ENCODE data around the gene DUSP10.
A peak's percentile ranks its signal among the peaks of the same experiment; 100 is the strongest.

DUSP10 gene

GRCh38 chr1:221712198-221712684, 29.6 kb downstream of the DUSP10 start:
- peak overlapping the region in 1 of 7 experiments; percentile 32 for H3K4me3 ChIP-seq (ENCODE audit: control insufficient read depth in 1 of 7, extremely low read depth in 1 of 7, insufficient read depth in 4 of 7, low read depth in 2 of 7, low read length in 6 of 7)

GRCh38 chr1:221711656-221712055, 30.2 kb downstream of the DUSP10 start:
- Histone ChIP-seq H3K36me3 (ENCODE audit: control insufficient read depth in 4 of 4, insufficient read depth in 4 of 4, low read length in 3 of 4) (peaks cover 0 to 20% (median under 1%) of the 10 kb centered on the region in 4 experiments), H3K9me3 (ENCODE audit: control extremely low read depth in 1 of 5, control insufficient read depth in 4 of 5, insufficient read depth in 2 of 5, low read depth in 1 of 5, low read length in 4 of 5) (no peaks in the 10 kb centered on the region), H3K27me3 (replicated peaks in 2 of 5; ENCODE audit: control insufficient read depth in 4 of 5, insufficient read depth in 5 of 5, low read length in 4 of 5) (no peaks in the 10 kb centered on the region), H3K4me3 (ENCODE audit: control insufficient read depth in 1 of 7, extremely low read depth in 1 of 7, insufficient read depth in 4 of 7, low read depth in 2 of 7, low read length in 6 of 7) (no peak overlapping the region), H3K4me1 (ENCODE audit: control extremely low read depth in 1 of 4, control insufficient read depth in 4 of 4, insufficient read depth in 4 of 4, low read length in 3 of 4) (peaks cover 61 to 98% (median 86%) of the 10 kb centered on the region in 4 experiments), H3K27ac (ENCODE audit: insufficient read depth in 1 of 2, low read depth in 1 of 2, low read length in 2 of 2, poor library complexity in 1 of 2, severe bottlenecking in 2 of 2) (peak overlapping the region; percentile 41 to 98)
- CTCF ChIA-PET: interaction anchor here (0.6 to 6.4 kb wide), 11 partner anchors 8 to 297 kb away, joined by 3 to 39 read pairs (median 4); partner anchors contain the start of gene DUSP10
- POLR2A ChIA-PET: interaction anchor here (0.7 to 1.8 kb wide), 2 partner anchors 30 to 1003 kb away, joined by 4 to 10 read pairs; partner anchors contain the start of gene DUSP10
- no peak for DNase-seq
- WGBS (ENCODE audit: insufficient coverage): no CpG with 5 or more reads among the region's 1 CpG

More at GRCh38 chr1:221712198-221712684, 29.6 kb downstream of the DUSP10 start:
- peak; percentile 80 to 96 (median 93) for DNase-seq
- Histone ChIP-seq H3K4me1 (ENCODE audit: control extremely low read depth in 1 of 4, control insufficient read depth in 4 of 4, insufficient read depth in 4 of 4, low read length in 3 of 4) (peaks cover 58 to 98% (median 86%) of the 10 kb centered on the region in 4 experiments), H3K9me3 (ENCODE audit: control extremely low read depth in 1 of 5, control insufficient read depth in 4 of 5, insufficient read depth in 2 of 5, low read depth in 1 of 5, low read length in 4 of 5) (no peaks in the 10 kb centered on the region), H3K27me3 (replicated peaks in 2 of 5; ENCODE audit: control insufficient read depth in 4 of 5, insufficient read depth in 5 of 5, low read length in 4 of 5) (no peaks in the 10 kb centered on the region), H3K36me3 (ENCODE audit: control insufficient read depth in 4 of 4, insufficient read depth in 4 of 4, low read length in 3 of 4) (peaks cover 0 to 22% (median under 1%) of the 10 kb centered on the region in 4 experiments), H3K27ac (ENCODE audit: insufficient read depth in 1 of 2, low read depth in 1 of 2, low read length in 2 of 2, poor library complexity in 1 of 2, severe bottlenecking in 2 of 2) (peak overlapping the region; percentile 41 to 98)
- ChIA-PET POLR2A (interaction anchor here (0.8 to 1.8 kb wide), 2 partner anchors 12 to 29 kb away, joined by 4 to 10 read pairs; partner anchors contain the start of gene DUSP10), CTCF (interaction anchor here (0.6 to 2.0 kb wide), 7 partner anchors 12 to 180 kb away, joined by 3 to 7 read pairs (median 4); partner anchors contain the start of gene DUSP10)
- WGBS (ENCODE audit: insufficient coverage): no CpG with 5 or more reads among the region's 1 CpG

- H3K27ac ChIP-seq (ENCODE audit: insufficient read depth in 1 of 2, low read depth in 1 of 2, low read length in 2 of 2, poor library complexity in 1 of 2, severe bottlenecking in 2 of 2): peak overlapping the region; percentile 41 to 98
- no peaks in the 10 kb centered on the region for H3K9me3 ChIP-seq (ENCODE audit: control extremely low read depth in 1 of 5, control insufficient read depth in 4 of 5, insufficient read depth in 2 of 5, low read depth in 1 of 5, low read length in 4 of 5)
- ChIA-PET CTCF (interaction anchor here (0.9 to 6.4 kb wide), 10 partner anchors 9 to 298 kb away, joined by 3 to 39 read pairs (median 4); partner anchors contain the start of gene DUSP10), POLR2A (interaction anchor here (0.6 to 0.7 kb wide), 3 partner anchors 27 to 1003 kb away, joined by 3 to 10 read pairs (median 4); no protein-coding TSS in a partner anchor)
- peaks cover 0 to 23% (median 2%) of the 10 kb centered on the region in 4 experiments for H3K36me3 ChIP-seq (ENCODE audit: control insufficient read depth in 4 of 4, insufficient read depth in 4 of 4, low read length in 3 of 4)
- DNase-seq: peak in 2 of 3 donors; percentile 59 to 60
- 55% methylated on average over 1 of the region's 3 CpGs for WGBS (ENCODE audit: insufficient coverage)
- no peak overlapping the region for H3K4me3 ChIP-seq (ENCODE audit: control insufficient read depth in 1 of 7, extremely low read depth in 1 of 7, insufficient read depth in 4 of 7, low read depth in 2 of 7, low read length in 6 of 7)
- H3K4me1 ChIP-seq (ENCODE audit: control extremely low read depth in 1 of 4, control insufficient read depth in 4 of 4, insufficient read depth in 4 of 4, low read length in 3 of 4): peaks cover 64 to 98% (median 86%) of the 10 kb centered on the region in 4 experiments
- H3K27me3 ChIP-seq (replicated peaks in 2 of 5; ENCODE audit: control insufficient read depth in 4 of 5, insufficient read depth in 5 of 5, low read length in 4 of 5): no peaks in the 10 kb centered on the region
Observed at GRCh38 chr1:221711063-221711577, 30.8 kb downstream of the DUSP10 start.

- Histone ChIP-seq H3K4me1 (ENCODE audit: control extremely low read depth in 1 of 4, control insufficient read depth in 4 of 4, insufficient read depth in 4 of 4, low read length in 3 of 4) (peaks cover 59 to 94% (median 83%) of the 10 kb centered on the region in 4 experiments), H3K9me3 (ENCODE audit: control extremely low read depth in 1 of 5, control insufficient read depth in 4 of 5, insufficient read depth in 2 of 5, low read depth in 1 of 5, low read length in 4 of 5) (no peaks in the 10 kb centered on the region), H3K27ac (ENCODE audit: insufficient read depth in 1 of 2, low read depth in 1 of 2, low read length in 2 of 2, poor library complexity in 1 of 2, severe bottlenecking in 2 of 2) (peak overlapping the region; percentile 98), H3K36me3 (ENCODE audit: control insufficient read depth in 4 of 4, insufficient read depth in 4 of 4, low read length in 3 of 4) (peaks cover 4 to 29% (median 11%) of the 10 kb centered on the region in 4 experiments), H3K4me3 (ENCODE audit: control insufficient read depth in 1 of 7, extremely low read depth in 1 of 7, insufficient read depth in 4 of 7, low read depth in 2 of 7, low read length in 6 of 7) (no peak overlapping the region), H3K27me3 (replicated peaks in 2 of 5; ENCODE audit: control insufficient read depth in 4 of 5, insufficient read depth in 5 of 5, low read length in 4 of 5) (no peaks in the 10 kb centered on the region)
- CTCF ChIA-PET: interaction anchor here (1.7 to 6.4 kb wide), 6 partner anchors 10 to 299 kb away, joined by 4 to 39 read pairs (median 10); partner anchors contain the start of gene DUSP10
- DNase-seq: no peak
- POLR2A ChIA-PET: interaction anchor here (1.1 to 4.4 kb wide), 3 partner anchors 16 to 30 kb away, joined by 3 to 58 read pairs (median 4); partner anchors contain the start of gene DUSP10
- 100% methylated on average over 1 of the region's 3 CpGs for WGBS (ENCODE audit: insufficient coverage)
Observed at GRCh38 chr1:221709854-221710253, 32.0 kb downstream of the DUSP10 start.

- no peaks in the 10 kb centered on the region for H3K27me3 ChIP-seq (replicated peaks in 2 of 5; ENCODE audit: control insufficient read depth in 4 of 5, insufficient read depth in 5 of 5, low read length in 4 of 5)
- POLR2A ChIA-PET: interaction anchor here (0.6 to 4.4 kb wide), 7 partner anchors 9 to 165 kb away, joined by 3 to 58 read pairs (median 4); partner anchors contain the start of gene DUSP10
- WGBS (ENCODE audit: insufficient coverage): 67% methylated on average over 1 of the region's 3 CpGs
- CTCF ChIA-PET: interaction anchor here (1.0 to 6.4 kb wide), 11 partner anchors 11 to 183 kb away, joined by 3 to 39 read pairs (median 7); partner anchors contain the start of gene DUSP10
- peaks cover 56 to 93% (median 81%) of the 10 kb centered on the region in 4 experiments for H3K4me1 ChIP-seq (ENCODE audit: control extremely low read depth in 1 of 4, control insufficient read depth in 4 of 4, insufficient read depth in 4 of 4, low read length in 3 of 4)
- peak overlapping the region; percentile 98 for H3K27ac ChIP-seq (ENCODE audit: insufficient read depth in 1 of 2, low read depth in 1 of 2, low read length in 2 of 2, poor library complexity in 1 of 2, severe bottlenecking in 2 of 2)
- peaks cover 4 to 38% (median 15%) of the 10 kb centered on the region in 4 experiments for H3K36me3 ChIP-seq (ENCODE audit: control insufficient read depth in 4 of 4, insufficient read depth in 4 of 4, low read length in 3 of 4)
- H3K9me3 ChIP-seq (ENCODE audit: control extremely low read depth in 1 of 5, control insufficient read depth in 4 of 5, insufficient read depth in 2 of 5, low read depth in 1 of 5, low read length in 4 of 5): no peaks in the 10 kb centered on the region
- no peak overlapping the region for H3K4me3 ChIP-seq (ENCODE audit: control insufficient read depth in 1 of 7, extremely low read depth in 1 of 7, insufficient read depth in 4 of 7, low read depth in 2 of 7, low read length in 6 of 7)
- peak; percentile 94 to 98 (median 97) for DNase-seq
Observed at GRCh38 chr1:221708987-221709386, 32.9 kb downstream of the DUSP10 start.

GRCh38 chr1:221708076-221708571, 33.8 kb downstream of the DUSP10 start:
- Histone ChIP-seq H3K36me3 (ENCODE audit: control insufficient read depth in 4 of 4, insufficient read depth in 4 of 4, low read length in 3 of 4) (peaks cover 11 to 47% (median 19%) of the 10 kb centered on the region in 4 experiments), H3K4me3 (ENCODE audit: control insufficient read depth in 1 of 7, extremely low read depth in 1 of 7, insufficient read depth in 4 of 7, low read depth in 2 of 7, low read length in 6 of 7) (peak overlapping the region in 1 of 7 experiments; percentile 32), H3K4me1 (ENCODE audit: control extremely low read depth in 1 of 4, control insufficient read depth in 4 of 4, insufficient read depth in 4 of 4, low read length in 3 of 4) (peaks cover 50 to 88% (median 80%) of the 10 kb centered on the region in 4 experiments), H3K27ac (ENCODE audit: insufficient read depth in 1 of 2, low read depth in 1 of 2, low read length in 2 of 2, poor library complexity in 1 of 2, severe bottlenecking in 2 of 2) (peak overlapping the region; percentile 98), H3K9me3 (ENCODE audit: control extremely low read depth in 1 of 5, control insufficient read depth in 4 of 5, insufficient read depth in 2 of 5, low read depth in 1 of 5, low read length in 4 of 5) (no peaks in the 10 kb centered on the region), H3K27me3 (replicated peaks in 2 of 5; ENCODE audit: control insufficient read depth in 4 of 5, insufficient read depth in 5 of 5, low read length in 4 of 5) (no peaks in the 10 kb centered on the region)
- ChIA-PET POLR2A (interaction anchor here (0.6 to 4.4 kb wide), 7 partner anchors 8 to 913 kb away, joined by 3 to 58 read pairs (median 5); partner anchors contain the start of gene DUSP10), CTCF (interaction anchor here (0.9 to 6.4 kb wide), 14 partner anchors 10 to 747 kb away, joined by 3 to 39 read pairs (median 5); partner anchors contain the start of gene DUSP10)
- peak; percentile 94 to 99 (median 99) for DNase-seq
- WGBS (ENCODE audit: insufficient coverage): 0% methylated on average over 1 of the region's 5 CpGs
